Fibroblast of lung (primary cell): ENCODE measurements around the gene CTBP1.

Experiments used
- CTCF ChIP-seq, 2 donors: IDR thresholded peaks in 1 of 2; conservative IDR thresholded peaks in 1 of 2; 1 replicate in 1 of 2; 2 replicates in 1 of 2; pipeline ENCODE4 v1.5.1; 2011 to 2012; ENCODE audit warnings: low read length in 2 of 2, control low read depth in 1 of 2, inconsistent platforms in 1 of 2, low read depth in 1 of 2, mild to moderate bottlenecking in 1 of 2
- EZH2 ChIP-seq: IDR thresholded peaks from 2 replicates; pipeline ENCODE4 v1.5.1; 2012; ENCODE audit warnings: low read length, control low read depth, mild to moderate bottlenecking; ENCODE audit errors: missing control alignments

GRCh38 chr4:1237981-1238675 is 10.8 kb downstream of the CTBP1 start:
- TF ChIP-seq CTCF (conservative IDR thresholded peaks at IDR 0.05 in 1 of 2, IDR thresholded peaks at IDR 0.05 in 1 of 2; ENCODE audit: low read depth in 1 of 2, low read length in 2 of 2) (no peak), EZH2 (no peak)
